GM12891 (cell line): ENCODE data around the gene KRT26.

Experiments
- PAX5 ChIP-seq: IDR thresholded peaks from 2 replicates; pipeline ENCODE4 v1.6.1; 2011; ENCODE audit warnings: low read length, moderate library complexity, mild to moderate bottlenecking; ENCODE audit not compliant: insufficient read depth, severe bottlenecking
- POLR2A ChIP-seq: IDR thresholded peaks from 2 replicates; pipeline ENCODE4 v1.6.1; 2011; ENCODE audit warnings: low read depth, low read length, control low read depth
- POLR2AphosphoS5 ChIP-seq: IDR thresholded peaks from 2 replicates; pipeline ENCODE4 v1.6.1; 2011; ENCODE audit warnings: low read depth, low read length, control low read depth
- POU2F2 ChIP-seq: IDR thresholded peaks from 2 replicates; pipeline ENCODE4 v1.6.1; 2011; ENCODE audit warnings: low read depth, mild to moderate bottlenecking, control low read depth, low read length, moderate library complexity
- SPI1 ChIP-seq: IDR thresholded peaks from 2 replicates; pipeline ENCODE4 v1.6.1; 2011; ENCODE audit warnings: low read depth, low read length, control low read depth
- TAF1 ChIP-seq: IDR thresholded peaks from 2 replicates; pipeline ENCODE4 v1.6.1; 2011; ENCODE audit warnings: low read depth, low read length, control low read depth

GRCh38 chr17:40717776-40718175, 54.2 kb downstream of the KRT26 start:
- TF ChIP-seq POLR2A, result no peak
- no peak for TF ChIP-seq TAF1
- no peak for TF ChIP-seq SPI1
- TF ChIP-seq POLR2AphosphoS5, result no peak
- no peak for TF ChIP-seq PAX5
- TF ChIP-seq POU2F2, result no peak
